ENCODE measurements around the gene EFEMP2.
A peak's percentile ranks its signal among the peaks of the same experiment; 100 is the strongest.

The EFEMP2 gene

GRCh38 chr11:65884716-65885092 is 12.1 kb upstream of the EFEMP2 start:
- DNase-seq: peak; percentile 69 to 70

- no peak for DNase-seq
These were observed 11.5 kb upstream of the EFEMP2 start for GRCh38 chr11:65883786-65884715.

GRCh38 chr11:65883058-65883761 is 10.6 kb upstream of the EFEMP2 start:
- DNase-seq: no peak

GRCh38 chr11:65882120-65883057 is 9.8 kb upstream of the EFEMP2 start:
- DNase-seq: no peak

- no peak for DNase-seq
These were observed 8.3 kb upstream of the EFEMP2 start for GRCh38 chr11:65880844-65881421.

GRCh38 chr11:65880027-65880426 is 7.4 kb upstream of the EFEMP2 start:
- no peak for DNase-seq

GRCh38 chr11:65879617-65880016 is 7.0 kb upstream of the EFEMP2 start, which contains the start of gene CTSW:
Gene CTSW (plus strand): TSS chr11:65879837. CDS start chr11:65879855, 18 bp downstream.
- DNase-seq: no peak

- DNase-seq: peak; percentile 85 to 86
These were observed 937 bp upstream of the EFEMP2 start for GRCh38 chr11:65873318-65874156.

GRCh38 chr11:65871811-65872548 is 620 bp downstream of the EFEMP2 start:
- no peak for DNase-seq

- DNase-seq: no peak
These were observed 1.6 kb downstream of the EFEMP2 start for GRCh38 chr11:65870706-65871681.

GRCh38 chr11:65870307-65870658 is 2.3 kb downstream of the EFEMP2 start:
- DNase-seq: no peak

GRCh38 chr11:65869643-65870306 is 2.8 kb downstream of the EFEMP2 start:
- no peak for DNase-seq

GRCh38 chr11:65868907-65869306 is 3.7 kb downstream of the EFEMP2 start:
- DNase-seq: no peak

GRCh38 chr11:65868076-65868667 is 4.4 kb downstream of the EFEMP2 start:
- DNase-seq: no peak

GRCh38 chr11:65867284-65868071 is 5.1 kb downstream of the EFEMP2 start:
- DNase-seq: no peak

- DNase-seq: no peak
These were observed 5.9 kb downstream of the EFEMP2 start for GRCh38 chr11:65866509-65867283.

All from AML-193 (cell line).